ENCODE measurements around the gene HCAR2.
A peak's percentile ranks its signal among the peaks of the same experiment; 100 is the strongest.
"Not testable (repeated sequence)": the region's sequence is repeated elsewhere in the genome, so short reads cannot be mapped to it uniquely, and the experiment has no call there.

Gene HCAR2

DNA sequence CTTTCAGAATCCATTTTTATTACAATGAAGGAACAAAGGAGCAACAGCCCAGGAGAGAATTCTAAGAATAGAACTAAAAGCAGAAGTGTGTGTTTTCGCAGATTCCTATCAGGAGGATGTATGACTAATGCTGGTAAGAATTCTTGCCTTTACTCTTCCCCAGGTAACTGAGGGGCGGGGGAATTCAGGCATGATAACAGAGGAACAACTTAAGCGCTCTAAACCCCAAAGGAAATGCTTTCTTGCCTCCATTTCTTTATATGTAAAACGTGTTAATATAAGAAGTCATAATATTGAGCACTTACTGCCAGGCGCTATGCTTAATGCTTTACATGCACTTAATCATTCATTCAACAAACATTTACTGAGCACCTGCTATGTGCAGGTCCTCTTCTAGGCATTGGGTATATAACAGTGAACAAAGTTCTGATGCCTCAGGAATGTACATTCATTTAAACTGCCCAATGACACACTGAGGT, 23.0 kb upstream of the HCAR2 start:
- no peak overlapping the region for H3K4me3 ChIP-seq (replicated peaks in 1 of 2; ENCODE audit: low read depth in 2 of 2, low read length in 2 of 2)
- TF ChIP-seq, protein P1, sequence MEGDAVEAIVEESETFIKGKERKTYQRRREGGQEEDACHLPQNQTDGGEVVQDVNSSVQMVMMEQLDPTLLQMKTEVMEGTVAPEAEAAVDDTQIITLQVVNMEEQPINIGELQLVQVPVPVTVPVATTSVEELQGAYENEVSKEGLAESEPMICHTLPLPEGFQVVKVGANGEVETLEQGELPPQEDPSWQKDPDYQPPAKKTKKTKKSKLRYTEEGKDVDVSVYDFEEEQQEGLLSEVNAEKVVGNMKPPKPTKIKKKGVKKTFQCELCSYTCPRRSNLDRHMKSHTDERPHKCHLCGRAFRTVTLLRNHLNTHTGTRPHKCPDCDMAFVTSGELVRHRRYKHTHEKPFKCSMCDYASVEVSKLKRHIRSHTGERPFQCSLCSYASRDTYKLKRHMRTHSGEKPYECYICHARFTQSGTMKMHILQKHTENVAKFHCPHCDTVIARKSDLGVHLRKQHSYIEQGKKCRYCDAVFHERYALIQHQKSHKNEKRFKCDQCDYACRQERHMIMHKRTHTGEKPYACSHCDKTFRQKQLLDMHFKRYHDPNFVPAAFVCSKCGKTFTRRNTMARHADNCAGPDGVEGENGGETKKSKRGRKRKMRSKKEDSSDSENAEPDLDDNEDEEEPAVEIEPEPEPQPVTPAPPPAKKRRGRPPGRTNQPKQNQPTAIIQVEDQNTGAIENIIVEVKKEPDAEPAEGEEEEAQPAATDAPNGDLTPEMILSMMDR (IDR thresholded peaks at IDR 0.05; ENCODE audit: low read depth, low read length): no peak
- no peak for DNase-seq (ENCODE audit: low read depth in 2 of 2)

DNA sequence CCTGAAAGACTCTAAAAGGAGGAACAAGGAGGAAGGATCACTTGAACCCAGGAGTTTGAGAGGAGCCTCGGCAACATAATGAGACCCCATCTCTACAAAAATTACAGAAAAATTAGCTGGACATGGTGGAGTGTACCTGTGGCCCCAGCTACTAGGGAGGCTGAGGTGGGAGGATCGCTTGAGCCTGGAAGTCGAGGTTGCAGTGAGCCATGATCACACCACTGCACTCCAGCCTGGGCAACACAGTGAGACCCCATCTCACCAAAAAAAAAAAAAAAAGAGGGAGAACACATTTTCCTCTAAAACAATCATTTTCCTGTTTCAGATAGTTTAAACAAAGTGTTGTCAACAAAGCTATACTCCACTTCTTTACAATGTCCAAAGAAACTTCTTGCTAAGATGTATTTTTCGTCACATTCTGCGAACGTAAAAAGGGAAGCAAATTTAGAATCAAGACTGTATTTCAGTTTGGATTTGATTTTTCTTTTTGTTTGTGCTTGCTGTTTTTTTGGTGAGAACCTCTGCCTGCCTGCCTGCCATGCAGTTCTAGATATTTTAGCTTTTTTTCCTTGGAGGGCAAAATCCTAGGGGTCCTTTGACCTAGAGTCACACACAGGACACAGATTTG, 22.4 kb upstream of the HCAR2 start:
- H3K4me3 ChIP-seq (replicated peaks in 1 of 2; ENCODE audit: low read depth in 2 of 2, low read length in 2 of 2): no peak overlapping the region
- TF ChIP-seq, protein P1 (IDR thresholded peaks at IDR 0.05; ENCODE audit: low read depth, low read length): no peak

GRCh38 chr12:122724641-122725243, 21.6 kb upstream of the HCAR2 start:
- no peak overlapping the region for H3K4me3 ChIP-seq (replicated peaks in 1 of 2; ENCODE audit: low read depth in 2 of 2, low read length in 2 of 2)
- DNase-seq (ENCODE audit: low read depth in 2 of 2): no peak
- TF ChIP-seq, protein P1 (IDR thresholded peaks at IDR 0.05; ENCODE audit: low read depth, low read length): no peak

More for the DNA sequence above, 22.4 kb upstream of the HCAR2 start:
- DNase-seq (ENCODE audit: low read depth in 2 of 2): no peak

GRCh38 chr12:122722387-122722786, 19.2 kb upstream of the HCAR2 start:
- no peak for DNase-seq (ENCODE audit: low read depth in 2 of 2)
- TF ChIP-seq, protein P1 (IDR thresholded peaks at IDR 0.05; ENCODE audit: low read depth, low read length): no peak
- no peak overlapping the region for H3K4me3 ChIP-seq (replicated peaks in 1 of 2; ENCODE audit: low read depth in 2 of 2, low read length in 2 of 2)

DNA sequence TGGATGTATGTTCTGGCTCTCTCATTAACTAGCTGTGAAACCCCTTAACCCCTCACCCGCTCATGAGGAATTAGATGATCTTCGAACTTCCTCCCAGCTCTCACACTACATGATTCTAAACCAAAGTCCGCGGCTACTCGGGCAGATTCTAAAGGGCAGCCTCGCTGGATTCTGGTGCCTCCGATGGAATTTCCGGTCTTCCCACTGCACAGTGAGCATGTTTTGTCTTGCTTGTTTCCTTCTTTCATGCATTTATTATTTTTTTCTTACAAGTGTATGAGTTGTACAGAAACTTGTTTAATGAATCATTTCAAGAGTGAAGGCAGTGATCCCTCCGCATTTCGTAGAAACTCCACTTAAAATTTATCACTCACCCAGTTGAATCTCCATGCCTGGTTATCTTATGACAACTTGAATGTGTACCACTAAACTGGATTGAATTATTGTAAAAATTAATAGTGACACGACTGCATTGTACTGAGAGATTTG, 17.9 kb upstream of the HCAR2 start:
- DNase-seq (ENCODE audit: low read depth in 2 of 2): peak in 1 of 2 donors; percentile 16
- TF ChIP-seq, protein P1 (IDR thresholded peaks at IDR 0.05; ENCODE audit: low read depth, low read length): no peak
- no peak overlapping the region for H3K4me3 ChIP-seq (replicated peaks in 1 of 2; ENCODE audit: low read depth in 2 of 2, low read length in 2 of 2)

DNA sequence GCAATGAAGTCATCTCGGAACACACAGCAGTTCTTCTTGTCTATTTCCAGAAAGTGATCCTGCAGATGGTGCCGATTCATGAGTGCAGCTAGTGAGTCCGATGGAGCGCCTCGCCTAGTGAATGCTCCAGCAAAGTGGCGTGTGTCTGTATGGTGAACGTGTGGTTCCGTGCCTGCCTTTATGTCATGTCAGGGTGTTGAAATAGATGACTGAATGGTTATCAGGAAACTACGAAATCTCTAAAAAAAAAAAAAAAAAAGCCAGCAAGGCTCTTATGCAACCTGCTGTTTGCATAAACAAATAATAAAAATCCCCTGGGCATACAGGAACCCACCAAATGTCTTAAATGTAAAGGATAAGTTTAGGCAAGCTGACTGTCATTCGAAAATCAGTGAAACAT, 13.5 kb upstream of the HCAR2 start, which contains the start of gene HCAR3:
HCAR3 (minus strand) TSS at position 154 of the 400 bp plus-strand sequence; CDS start at position 80, 74 bp downstream.
- not testable (repeated sequence) for DNase-seq (ENCODE audit: low read depth in 2 of 2); H3K4me3 ChIP-seq (replicated peaks in 1 of 2; ENCODE audit: low read depth in 2 of 2, low read length in 2 of 2)

- not testable (repeated sequence) for H3K4me3 ChIP-seq (replicated peaks in 1 of 2; ENCODE audit: low read depth in 2 of 2, low read length in 2 of 2)
- peak in 1 of 2 donors; percentile 48 for DNase-seq (ENCODE audit: low read depth in 2 of 2)
These were observed 12.1 kb upstream of the HCAR2 start for GRCh38 chr12:122715211-122715610.

DNA sequence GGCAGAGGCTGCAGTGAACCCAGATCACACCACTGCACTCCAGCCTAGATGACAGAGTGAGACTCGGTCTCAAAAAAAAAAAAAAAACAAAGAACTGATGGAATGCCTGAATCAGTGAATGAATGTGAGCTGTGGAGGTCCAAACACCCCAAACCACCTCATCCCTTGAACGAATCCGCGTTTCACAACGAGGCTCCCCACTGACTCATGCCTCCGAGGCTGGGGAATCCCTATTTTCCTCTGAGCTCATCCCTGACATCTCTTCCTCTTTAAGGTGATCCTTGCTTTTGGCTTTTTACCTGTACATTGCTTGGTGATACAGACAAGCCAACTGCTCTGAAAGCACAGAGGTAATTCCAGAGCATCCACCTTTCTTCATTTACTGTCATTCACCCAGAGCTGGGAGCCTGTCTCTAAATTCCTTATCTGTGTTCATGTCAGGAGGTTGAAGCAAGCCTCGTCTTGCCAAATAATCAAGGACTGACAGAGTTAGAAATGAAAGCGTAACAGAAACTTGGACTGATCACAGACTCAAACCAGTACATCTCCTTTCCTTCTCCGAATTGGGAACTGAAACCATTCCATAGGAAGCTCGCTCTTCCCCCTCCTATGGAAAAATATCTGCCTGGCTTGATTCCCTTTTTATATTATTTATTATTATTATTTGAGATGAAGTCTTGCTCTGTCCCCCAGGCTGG, 10.5 kb upstream of the HCAR2 start:
- DNase-seq (ENCODE audit: low read depth in 2 of 2); H3K4me3 ChIP-seq (replicated peaks in 1 of 2; ENCODE audit: low read depth in 2 of 2, low read length in 2 of 2): not testable (repeated sequence)

DNA sequence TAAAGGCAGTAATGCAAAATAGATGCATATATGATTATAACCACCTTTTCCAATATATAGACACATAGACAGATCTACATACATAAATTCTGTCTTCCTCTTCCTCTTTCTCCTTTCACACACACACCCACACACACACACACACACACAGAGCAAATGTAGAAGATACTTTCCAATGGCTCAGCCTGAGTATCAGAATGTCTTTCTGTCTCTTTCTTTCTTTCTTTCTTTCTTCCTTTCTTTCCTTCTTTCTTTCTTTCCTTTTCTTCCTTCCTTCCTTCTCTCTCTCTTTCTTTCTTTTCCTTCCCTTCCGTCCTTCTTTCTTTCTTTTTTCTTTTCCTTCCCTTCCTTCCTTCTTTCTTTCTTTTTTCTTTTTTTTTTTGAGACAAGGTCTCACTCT, 8.1 kb upstream of the HCAR2 start:
- DNase-seq (ENCODE audit: low read depth in 2 of 2); H3K4me3 ChIP-seq (replicated peaks in 1 of 2; ENCODE audit: low read depth in 2 of 2, low read length in 2 of 2): not testable (repeated sequence)

GRCh38 chr12:122710341-122710740, 7.2 kb upstream of the HCAR2 start:
- H3K4me3 ChIP-seq (replicated peaks in 1 of 2; ENCODE audit: low read depth in 2 of 2, low read length in 2 of 2): not testable (repeated sequence)

GRCh38 chr12:122709287-122709686, 6.1 kb upstream of the HCAR2 start:
- H3K4me3 ChIP-seq (replicated peaks in 1 of 2; ENCODE audit: low read depth in 2 of 2, low read length in 2 of 2); DNase-seq (ENCODE audit: low read depth in 2 of 2): not testable (repeated sequence)

More at GRCh38 chr12:122710341-122710740, 7.2 kb upstream of the HCAR2 start:
- not testable (repeated sequence) for DNase-seq (ENCODE audit: low read depth in 2 of 2)

- H3K4me3 ChIP-seq (replicated peaks in 1 of 2; ENCODE audit: low read depth in 2 of 2, low read length in 2 of 2); DNase-seq (ENCODE audit: low read depth in 2 of 2): not testable (repeated sequence)
These were observed 684 bp upstream of the HCAR2 start for GRCh38 chr12:122703841-122704240.
